Stimulated activated CD8-positive, alpha-beta memory T cell treated with anti-CD3 and anti-CD28 coated beads, Interleukin-2, amount 100 ng/mL, for 1 hour (primary cell): ENCODE measurements around the gene NEK6.

Experiments
- DNase-seq, 2 donors: peaks; one replicate each; pipeline ENCODE4 v3.0.0-alpha.2; 2020; ENCODE audit warnings: low read depth in 2 of 2

Gene NEK6

GRCh38 chr9:124321935-124322334 is 64.2 kb downstream of the NEK6 start:
- no peak for DNase-seq

GRCh38 chr9:124322618-124323432 is 65.1 kb downstream of the NEK6 start:
- no peak for DNase-seq

- DNase-seq = no peak
These were observed 66.2 kb downstream of the NEK6 start for GRCh38 chr9:124323904-124324303.

GRCh38 chr9:124325816-124326215 is 68.1 kb downstream of the NEK6 start:
- DNase-seq = no peak

- no peak for DNase-seq
These were observed 68.6 kb downstream of the NEK6 start for GRCh38 chr9:124326378-124326777.

- no peak for DNase-seq
These were observed 69.7 kb downstream of the NEK6 start for GRCh38 chr9:124327491-124327890.

GRCh38 chr9:124328285-124328684 is 70.5 kb downstream of the NEK6 start:
- no peak for DNase-seq

- DNase-seq = no peak
These were observed 71.5 kb downstream of the NEK6 start for GRCh38 chr9:124329206-124329792.

- DNase-seq = no peak
These were observed 72.4 kb downstream of the NEK6 start for GRCh38 chr9:124330011-124330697.

- DNase-seq = no peak
These were observed 73.8 kb downstream of the NEK6 start for GRCh38 chr9:124331580-124331979.

GRCh38 chr9:124332361-124333202 is 74.8 kb downstream of the NEK6 start:
- DNase-seq = no peak

GRCh38 chr9:124333203-124333579 is 75.4 kb downstream of the NEK6 start:
- no peak for DNase-seq

GRCh38 chr9:124334568-124335319 is 77.0 kb downstream of the NEK6 start:
- no peak for DNase-seq

GRCh38 chr9:124335320-124335707 is 77.6 kb downstream of the NEK6 start:
- no peak for DNase-seq

GRCh38 chr9:124337562-124337961 is 79.8 kb downstream of the NEK6 start:
- DNase-seq = no peak

- DNase-seq = no peak
These were observed 81.9 kb downstream of the NEK6 start for GRCh38 chr9:124339603-124340146.

GRCh38 chr9:124340219-124341069 is 82.7 kb downstream of the NEK6 start:
- no peak for DNase-seq

GRCh38 chr9:124341455-124342170 is 83.9 kb downstream of the NEK6 start:
- no peak for DNase-seq

- no peak for DNase-seq
These were observed 84.6 kb downstream of the NEK6 start for GRCh38 chr9:124342402-124342775.
